ENCODE data around the gene PLCD3. TPM values are rescaled to one million over a fixed set of nuclear protein-coding genes. Genes with fewer than 3 reads are reported as not detected.
A peak's percentile ranks its signal among the peaks of the same experiment; 100 is the strongest.

PLCD3 gene
- total RNA-seq, 1 donor, result 1.9 TPM

- H3K4me1 ChIP-seq (ENCODE audit: insufficient read depth, low read length), result peaks cover 65% of the 10 kb centered on the region
- no peaks in the 10 kb centered on the region for H3K9me3 ChIP-seq (ENCODE audit: low read depth, low read length)
- no peaks in the 10 kb centered on the region for H3K27me3 ChIP-seq (ENCODE audit: insufficient read depth, low read length)
- peak overlapping the region; percentile 92 for H3K4me3 ChIP-seq (ENCODE audit: low read length)
These were observed 28.4 kb upstream of the PLCD3 start for GRCh38 chr17:45160447-45161287.

GRCh38 chr17:45156242-45156641 lies 23.9 kb upstream of the PLCD3 start:
- Histone ChIP-seq H3K27me3 (ENCODE audit: insufficient read depth, low read length) (no peaks in the 10 kb centered on the region), H3K9me3 (ENCODE audit: low read depth, low read length) (no peaks in the 10 kb centered on the region), H3K4me3 (ENCODE audit: low read length) (no peak overlapping the region), H3K4me1 (ENCODE audit: insufficient read depth, low read length) (peaks cover 56% of the 10 kb centered on the region)

GRCh38 chr17:45155483-45155882 lies 23.2 kb upstream of the PLCD3 start:
- peaks cover 62% of the 10 kb centered on the region for H3K4me1 ChIP-seq (ENCODE audit: insufficient read depth, low read length)
- no peaks in the 10 kb centered on the region for H3K27me3 ChIP-seq (ENCODE audit: insufficient read depth, low read length)
- H3K4me3 ChIP-seq (ENCODE audit: low read length), result no peak overlapping the region

DNA sequence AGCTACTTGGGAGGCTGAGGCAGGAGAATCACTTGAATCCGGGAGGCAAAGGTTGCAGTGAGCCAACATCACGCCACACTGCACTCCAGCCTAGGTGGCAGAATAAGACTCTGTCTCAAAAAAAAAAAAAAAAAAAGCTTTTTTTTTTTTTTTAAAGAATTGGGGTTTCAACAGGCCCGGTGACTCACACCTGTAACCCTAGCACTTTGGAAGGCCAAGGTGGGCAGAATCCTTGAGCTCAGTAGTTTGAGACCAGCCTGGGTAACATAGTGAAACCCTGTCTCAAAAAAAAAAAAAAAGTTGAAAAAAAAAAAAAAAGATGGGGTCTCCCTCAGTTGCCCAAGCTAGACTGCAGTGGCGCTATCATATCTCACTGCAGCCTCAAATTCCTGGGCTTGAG lies 22.7 kb upstream of the PLCD3 start:
- Histone ChIP-seq H3K9me3 (ENCODE audit: low read depth, low read length) (no peaks in the 10 kb centered on the region), H3K4me1 (ENCODE audit: insufficient read depth, low read length) (peaks cover 60% of the 10 kb centered on the region), H3K4me3 (ENCODE audit: low read length) (no peak overlapping the region), H3K27me3 (ENCODE audit: insufficient read depth, low read length) (no peaks in the 10 kb centered on the region)

More at GRCh38 chr17:45155483-45155882, 23.2 kb upstream of the PLCD3 start:
- no peaks in the 10 kb centered on the region for H3K9me3 ChIP-seq (ENCODE audit: low read depth, low read length)

DNA sequence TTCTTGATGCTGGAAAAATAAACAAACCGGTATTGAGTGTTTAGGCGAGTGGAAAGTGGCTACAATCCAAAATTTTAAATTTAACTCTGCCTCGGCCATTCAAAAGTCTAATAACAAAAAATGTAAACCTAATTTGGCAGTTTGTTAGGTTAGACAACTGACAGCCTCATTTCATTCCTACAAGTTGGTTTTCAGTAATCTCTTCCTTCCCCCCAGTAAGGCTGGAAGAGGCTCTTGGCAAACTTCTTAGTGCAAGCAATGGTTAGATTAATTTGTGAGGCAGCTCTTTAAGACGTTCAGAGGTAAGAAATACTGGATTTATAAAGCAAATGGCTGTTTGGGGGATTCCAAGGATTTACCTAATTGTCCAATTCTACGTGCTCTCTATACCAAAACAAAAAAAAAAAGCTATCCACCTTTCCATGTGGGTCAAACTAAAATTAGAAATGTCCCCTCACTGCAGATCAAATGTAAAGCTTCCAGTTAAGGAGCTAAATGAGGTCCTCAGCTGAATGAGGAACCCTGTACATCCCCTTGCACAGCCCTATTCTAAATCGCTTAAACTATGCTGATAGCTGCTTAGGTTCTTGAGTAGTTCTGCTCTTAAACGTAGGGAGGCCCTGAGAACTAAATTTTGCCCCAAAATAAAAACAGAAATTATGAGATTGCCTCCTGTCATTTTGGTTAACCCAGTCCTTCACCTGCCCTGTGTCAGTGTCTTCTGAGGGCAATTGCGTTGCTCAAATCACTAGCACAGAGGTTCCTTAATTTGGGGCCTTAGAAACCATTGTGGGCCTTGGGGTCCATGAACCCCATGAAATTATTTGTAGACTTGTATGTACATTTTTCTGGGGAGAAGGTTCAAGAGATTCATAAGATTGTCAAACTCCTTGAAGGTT lies 18.8 kb upstream of the PLCD3 start:
- H3K27me3 ChIP-seq (ENCODE audit: insufficient read depth, low read length), result no peaks in the 10 kb centered on the region
- H3K4me1 ChIP-seq (ENCODE audit: insufficient read depth, low read length), result peaks cover 58% of the 10 kb centered on the region
- no peak overlapping the region for H3K4me3 ChIP-seq (ENCODE audit: low read length)
- no peaks in the 10 kb centered on the region for H3K9me3 ChIP-seq (ENCODE audit: low read depth, low read length)

- H3K27me3 ChIP-seq (ENCODE audit: insufficient read depth, low read length), result no peaks in the 10 kb centered on the region
- H3K4me3 ChIP-seq (ENCODE audit: low read length), result peak overlapping the region; percentile 64
- peaks cover 56% of the 10 kb centered on the region for H3K4me1 ChIP-seq (ENCODE audit: insufficient read depth, low read length)
- no peaks in the 10 kb centered on the region for H3K9me3 ChIP-seq (ENCODE audit: low read depth, low read length)
These were observed 17.7 kb upstream of the PLCD3 start for GRCh38 chr17:45149669-45150664.

DNA sequence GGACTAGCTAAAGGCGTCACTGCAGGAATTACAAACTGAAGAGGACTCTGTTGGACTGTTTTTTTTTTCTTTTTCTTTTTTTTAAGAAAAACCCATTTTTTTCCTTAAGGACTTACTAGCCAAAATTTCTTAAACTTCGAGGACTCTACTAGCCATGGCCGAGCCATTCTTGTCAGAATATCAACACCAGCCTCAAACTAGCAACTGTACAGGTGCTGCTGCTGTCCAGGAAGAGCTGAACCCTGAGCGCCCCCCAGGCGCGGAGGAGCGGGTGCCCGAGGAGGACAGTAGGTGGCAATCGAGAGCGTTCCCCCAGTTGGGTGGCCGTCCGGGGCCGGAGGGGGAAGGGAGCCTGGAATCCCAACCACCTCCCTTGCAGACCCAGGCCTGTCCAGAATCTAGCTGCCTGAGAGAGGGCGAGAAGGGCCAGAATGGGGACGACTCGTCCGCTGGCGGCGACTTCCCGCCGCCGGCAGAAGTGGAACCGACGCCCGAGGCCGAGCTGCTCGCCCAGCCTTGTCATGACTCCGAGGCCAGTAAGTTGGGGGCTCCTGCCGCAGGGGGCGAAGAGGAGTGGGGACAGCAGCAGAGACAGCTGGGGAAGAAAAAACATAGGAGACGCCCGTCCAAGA lies 16.8 kb upstream of the PLCD3 start:
- peak overlapping the region; percentile 64 for H3K4me3 ChIP-seq (ENCODE audit: low read length)
- no peaks in the 10 kb centered on the region for H3K9me3 ChIP-seq (ENCODE audit: low read depth, low read length)
- H3K27me3 ChIP-seq (ENCODE audit: insufficient read depth, low read length), result no peaks in the 10 kb centered on the region
- peaks cover 63% of the 10 kb centered on the region for H3K4me1 ChIP-seq (ENCODE audit: insufficient read depth, low read length)

GRCh38 chr17:45148183-45149036 lies 16.1 kb upstream of the PLCD3 start, which contains the start of gene HEXIM1:
TSS of gene HEXIM1 (plus strand) at chr17:45148475. CDS start at chr17:45149191, 716 bp downstream.
- Histone ChIP-seq H3K4me1 (ENCODE audit: insufficient read depth, low read length) (peaks cover 71% of the 10 kb centered on the region), H3K4me3 (ENCODE audit: low read length) (peak within 1 kb of the TSS; percentile 96), H3K27me3 (ENCODE audit: insufficient read depth, low read length) (no peaks in the 10 kb centered on the region), H3K9me3 (ENCODE audit: low read depth, low read length) (no peaks in the 10 kb centered on the region)

DNA sequence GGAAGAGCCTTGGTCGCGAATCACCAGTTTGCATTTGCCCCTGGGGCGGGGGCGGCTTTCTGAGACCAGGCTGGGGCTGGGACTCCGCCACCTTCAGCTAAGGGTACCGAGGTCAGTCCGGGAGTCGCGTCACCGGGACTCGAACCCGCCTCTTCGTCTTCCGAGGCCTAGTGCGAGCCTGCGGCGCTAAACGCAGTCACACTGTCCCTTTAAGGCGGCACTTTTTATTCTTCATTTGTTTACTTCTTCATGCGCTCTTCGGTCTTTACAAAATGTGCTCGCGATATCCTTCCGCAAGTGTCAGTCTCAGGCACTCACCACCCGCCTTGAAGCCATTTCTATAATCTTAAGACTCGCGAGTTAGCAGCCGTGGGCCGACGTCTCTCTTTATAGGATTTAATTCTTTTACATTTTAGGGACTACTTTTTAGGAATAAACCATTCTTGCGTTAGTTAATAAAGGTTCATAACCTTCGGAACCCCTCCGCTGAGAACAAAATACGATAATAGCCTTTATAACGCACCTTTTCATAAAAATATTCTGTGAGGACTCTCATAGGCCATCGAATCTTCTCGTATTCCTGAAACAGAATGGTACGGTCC lies 15.4 kb upstream of the PLCD3 start:
- H3K4me1 ChIP-seq (ENCODE audit: insufficient read depth, low read length), result peaks cover 74% of the 10 kb centered on the region
- H3K9me3 ChIP-seq (ENCODE audit: low read depth, low read length), result no peaks in the 10 kb centered on the region
- no peaks in the 10 kb centered on the region for H3K27me3 ChIP-seq (ENCODE audit: insufficient read depth, low read length)
- peak overlapping the region; percentile 96 for H3K4me3 ChIP-seq (ENCODE audit: low read length)

DNA sequence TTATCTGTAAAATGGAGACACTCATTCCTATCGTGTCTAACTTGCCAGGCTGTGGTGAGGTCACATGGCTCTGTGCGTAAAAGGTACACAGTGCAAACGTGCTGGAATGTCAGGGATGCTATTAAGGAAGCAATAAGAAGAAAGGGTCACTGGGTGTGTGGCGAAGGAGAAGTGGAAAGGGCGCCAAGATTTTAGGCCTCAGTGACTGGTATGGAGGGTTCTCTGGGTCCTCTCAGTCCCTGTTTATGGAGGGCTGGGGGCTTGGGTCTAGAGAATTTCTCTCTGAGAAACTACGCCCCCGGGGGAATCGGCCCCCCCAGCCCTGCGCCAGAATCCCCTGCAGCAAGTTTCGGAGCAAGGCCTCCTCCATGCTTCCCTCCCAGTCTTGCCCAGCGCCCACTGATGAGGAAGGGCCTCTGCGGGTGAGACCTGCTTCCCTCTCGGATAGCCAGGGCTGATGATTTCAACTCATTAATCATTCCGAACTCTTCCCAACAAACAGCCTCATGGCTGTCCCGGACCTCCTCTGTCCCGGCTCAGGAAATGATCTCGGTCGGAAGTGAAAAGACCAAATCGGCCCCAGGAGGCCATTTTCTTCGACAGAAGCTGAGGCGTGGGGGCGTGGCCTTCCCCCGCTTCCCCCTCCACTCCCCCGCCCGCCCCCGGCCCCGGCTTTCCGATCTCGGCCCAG lies 14.7 kb upstream of the PLCD3 start:
- Histone ChIP-seq H3K27me3 (ENCODE audit: insufficient read depth, low read length) (no peaks in the 10 kb centered on the region), H3K4me3 (ENCODE audit: low read length) (peak overlapping the region; percentile 96)

GRCh38 chr17:45146592-45146889 lies 14.2 kb upstream of the PLCD3 start:
- Histone ChIP-seq H3K4me1 (ENCODE audit: insufficient read depth, low read length) (peaks cover 65% of the 10 kb centered on the region), H3K27me3 (ENCODE audit: insufficient read depth, low read length) (no peaks in the 10 kb centered on the region), H3K4me3 (ENCODE audit: low read length) (no peak overlapping the region), H3K9me3 (ENCODE audit: low read depth, low read length) (no peaks in the 10 kb centered on the region)

More for the DNA sequence above, 14.7 kb upstream of the PLCD3 start:
- H3K9me3 ChIP-seq (ENCODE audit: low read depth, low read length), result no peaks in the 10 kb centered on the region
- peaks cover 70% of the 10 kb centered on the region for H3K4me1 ChIP-seq (ENCODE audit: insufficient read depth, low read length)

DNA sequence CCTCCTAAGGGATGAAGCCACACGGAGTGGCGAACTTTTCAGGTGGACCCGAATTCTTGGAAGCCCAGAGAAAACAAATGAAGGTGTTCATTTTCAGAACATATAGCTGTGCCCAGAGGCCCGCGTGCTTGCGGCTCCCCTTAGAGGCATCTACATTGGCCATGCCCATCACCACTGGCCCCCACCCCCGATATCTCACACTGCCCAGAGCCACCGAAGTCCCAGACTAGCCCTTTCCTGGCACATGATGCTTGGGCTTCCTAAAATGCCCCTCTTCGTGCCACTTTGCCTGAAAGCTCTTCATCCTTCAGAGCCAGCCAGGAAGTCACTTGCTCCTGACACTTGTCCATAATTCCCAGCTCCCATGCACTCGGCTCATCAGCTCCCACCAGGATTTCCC lies 13.9 kb upstream of the PLCD3 start:
- Histone ChIP-seq H3K27me3 (ENCODE audit: insufficient read depth, low read length) (no peaks in the 10 kb centered on the region), H3K4me1 (ENCODE audit: insufficient read depth, low read length) (peaks cover 62% of the 10 kb centered on the region), H3K4me3 (ENCODE audit: low read length) (no peak overlapping the region)

GRCh38 chr17:45145035-45145389 lies 12.7 kb upstream of the PLCD3 start:
- H3K9me3 ChIP-seq (ENCODE audit: low read depth, low read length), result no peaks in the 10 kb centered on the region
- no peaks in the 10 kb centered on the region for H3K27me3 ChIP-seq (ENCODE audit: insufficient read depth, low read length)
- H3K4me1 ChIP-seq (ENCODE audit: insufficient read depth, low read length), result peaks cover 52% of the 10 kb centered on the region
- H3K4me3 ChIP-seq (ENCODE audit: low read length), result no peak overlapping the region

More for the DNA sequence above, 13.9 kb upstream of the PLCD3 start:
- no peaks in the 10 kb centered on the region for H3K9me3 ChIP-seq (ENCODE audit: low read depth, low read length)

Data from mononuclear cell (primary cell).